ENCODE results near the gene GFPT1. TPM values are rescaled to one million over a fixed set of nuclear protein-coding genes. Genes with fewer than 3 reads are reported as not detected.

Gene GFPT1
- total RNA-seq, 4 donors from 2014 or later = 15.3 to 40.4 (median 28.2) TPM

GRCh38 chr2:69279931-69280681 lies 106.9 kb downstream of the GFPT1 start:
- H3K36me3 ChIP-seq = no peaks in the 10 kb centered on the region
- peaks cover 0 to 1% (median 0%) of the 10 kb centered on the region in 3 donors for H3K4me1 ChIP-seq
- no peaks in the 10 kb centered on the region for H3K27me3 ChIP-seq
- ATAC-seq = no peak
- TF ChIP-seq POLR2AphosphoS5 (IDR thresholded peaks at IDR 0.05) = no peak
- TF ChIP-seq EP300 (IDR thresholded peaks at IDR 0.05) = no peak
- TF ChIP-seq CTCF (IDR thresholded peaks at IDR 0.05) = no peak
- no peak for TF ChIP-seq POLR2A (IDR thresholded peaks at IDR 0.05)
- H3K4me3 ChIP-seq = no peak overlapping the region
- H3K27ac ChIP-seq = no peak overlapping the region
- H3K9me3 ChIP-seq = no peaks in the 10 kb centered on the region
- 65 to 68% methylated on average over 4 to 6 of the region's 9 CpGs for WGBS, 2 donors (ENCODE audit: low coverage in 1 of 2)

- Histone ChIP-seq H3K36me3 (no peaks in the 10 kb centered on the region), H3K9me3 (no peaks in the 10 kb centered on the region), H3K4me3 (no peak overlapping the region), H3K27me3 (no peaks in the 10 kb centered on the region), H3K4me1 (no peaks in the 10 kb centered on the region), H3K27ac (no peak overlapping the region)
- no peak for ATAC-seq
- WGBS, 2 donors (ENCODE audit: low coverage in 1 of 2) = 94 to 100% methylated on average over 2 of the region's 2 CpGs
- no peak for TF ChIP-seq POLR2AphosphoS5 (IDR thresholded peaks at IDR 0.05)
- no peak for TF ChIP-seq POLR2A (IDR thresholded peaks at IDR 0.05)
- no peak for TF ChIP-seq CTCF (IDR thresholded peaks at IDR 0.05)
- no peak for TF ChIP-seq EP300 (IDR thresholded peaks at IDR 0.05)
Observed at GRCh38 chr2:69279211-69279610, 107.8 kb downstream of the GFPT1 start.

GRCh38 chr2:69278366-69278765 lies 108.7 kb downstream of the GFPT1 start:
- H3K27ac ChIP-seq = no peak overlapping the region
- H3K4me3 ChIP-seq = no peak overlapping the region
- H3K9me3 ChIP-seq = no peaks in the 10 kb centered on the region
- 33 to 47% methylated on average over 1 to 5 of the region's 5 CpGs for WGBS, 2 donors (ENCODE audit: low coverage in 1 of 2)
- no peaks in the 10 kb centered on the region for H3K4me1 ChIP-seq
- TF ChIP-seq CTCF (IDR thresholded peaks at IDR 0.05) = no peak
- no peak for TF ChIP-seq EP300 (IDR thresholded peaks at IDR 0.05)
- no peak for TF ChIP-seq POLR2AphosphoS5 (IDR thresholded peaks at IDR 0.05)
- TF ChIP-seq POLR2A (IDR thresholded peaks at IDR 0.05) = no peak
- no peaks in the 10 kb centered on the region for H3K36me3 ChIP-seq
- no peak for ATAC-seq
- H3K27me3 ChIP-seq = no peaks in the 10 kb centered on the region

GRCh38 chr2:69275490-69275889 lies 111.5 kb downstream of the GFPT1 start:
- WGBS, 2 donors (ENCODE audit: low coverage in 1 of 2) = 100% methylated on average over 1 of the region's 1 CpG
- H3K4me1 ChIP-seq = peaks cover 3 to 21% (median 12%) of the 10 kb centered on the region in 3 donors
- no peaks in the 10 kb centered on the region for H3K27me3 ChIP-seq
- no peak for TF ChIP-seq POLR2AphosphoS5 (IDR thresholded peaks at IDR 0.05)
- TF ChIP-seq EP300 (IDR thresholded peaks at IDR 0.05) = no peak
- TF ChIP-seq POLR2A (IDR thresholded peaks at IDR 0.05) = no peak
- no peak for TF ChIP-seq CTCF (IDR thresholded peaks at IDR 0.05)
- no peaks in the 10 kb centered on the region for H3K9me3 ChIP-seq
- no peak for ATAC-seq
- no peak overlapping the region for H3K27ac ChIP-seq
- H3K4me3 ChIP-seq = no peak overlapping the region
- no peaks in the 10 kb centered on the region for H3K36me3 ChIP-seq
